ENCODE results near the gene TXNDC2.

DNA sequence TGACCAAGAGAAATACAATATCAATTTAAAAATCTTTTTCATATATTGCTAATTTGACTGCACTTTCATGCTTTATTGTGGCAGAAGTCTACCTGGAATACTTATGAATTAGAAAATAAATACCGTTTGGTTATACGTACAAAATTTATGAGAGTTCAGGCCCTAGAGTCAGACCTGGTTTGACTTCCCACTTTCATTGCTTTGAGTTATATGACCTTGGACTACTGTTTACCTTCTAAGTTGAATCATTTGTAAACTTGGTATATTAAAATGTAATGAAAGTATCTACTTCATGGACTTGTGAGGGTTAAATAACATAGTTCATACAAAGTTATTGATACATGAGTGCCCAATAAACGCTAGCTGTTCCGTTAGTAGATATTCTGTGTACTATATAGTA is 40.0 kb downstream of the TXNDC2 start:
- TF ChIP-seq, protein P1, sequence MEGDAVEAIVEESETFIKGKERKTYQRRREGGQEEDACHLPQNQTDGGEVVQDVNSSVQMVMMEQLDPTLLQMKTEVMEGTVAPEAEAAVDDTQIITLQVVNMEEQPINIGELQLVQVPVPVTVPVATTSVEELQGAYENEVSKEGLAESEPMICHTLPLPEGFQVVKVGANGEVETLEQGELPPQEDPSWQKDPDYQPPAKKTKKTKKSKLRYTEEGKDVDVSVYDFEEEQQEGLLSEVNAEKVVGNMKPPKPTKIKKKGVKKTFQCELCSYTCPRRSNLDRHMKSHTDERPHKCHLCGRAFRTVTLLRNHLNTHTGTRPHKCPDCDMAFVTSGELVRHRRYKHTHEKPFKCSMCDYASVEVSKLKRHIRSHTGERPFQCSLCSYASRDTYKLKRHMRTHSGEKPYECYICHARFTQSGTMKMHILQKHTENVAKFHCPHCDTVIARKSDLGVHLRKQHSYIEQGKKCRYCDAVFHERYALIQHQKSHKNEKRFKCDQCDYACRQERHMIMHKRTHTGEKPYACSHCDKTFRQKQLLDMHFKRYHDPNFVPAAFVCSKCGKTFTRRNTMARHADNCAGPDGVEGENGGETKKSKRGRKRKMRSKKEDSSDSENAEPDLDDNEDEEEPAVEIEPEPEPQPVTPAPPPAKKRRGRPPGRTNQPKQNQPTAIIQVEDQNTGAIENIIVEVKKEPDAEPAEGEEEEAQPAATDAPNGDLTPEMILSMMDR (conservative IDR thresholded peaks at IDR 0.05; ENCODE audit: low read depth, low read length), result no peak
- TF ChIP-seq POLR2A (IDR thresholded peaks at IDR 0.05; ENCODE audit: low read depth, low read length) (no peak), MAZ (IDR thresholded peaks at IDR 0.05; ENCODE audit: borderline replicate concordance, low read depth, low read length) (no peak), CEBPB (IDR thresholded peaks at IDR 0.05; ENCODE audit: low read depth, low read length) (no peak), RAD21 (IDR thresholded peaks at IDR 0.05; ENCODE audit: low read length) (no peak), MXI1 (IDR thresholded peaks at IDR 0.05; ENCODE audit: borderline replicate concordance, low read depth, low read length) (no peak), RCOR1 (IDR thresholded peaks at IDR 0.05; ENCODE audit: insufficient replicate concordance, low read length) (no peak), FOS (IDR thresholded peaks at IDR 0.05; ENCODE audit: low read depth, low read length) (no peak), SMC3 (IDR thresholded peaks at IDR 0.05; ENCODE audit: low read depth, low read length) (no peak)
